ENCODE measurements around the gene EDAR. TPM values are rescaled to one million over a fixed set of nuclear protein-coding genes. Genes with fewer than 3 reads are reported as not detected.

Gene EDAR
- not detected in 2 replicates for total RNA-seq
- long read RNA-seq: 0 reads

- Mint-ChIP-seq H3K36me3 (ENCODE audit: low read depth) (no peaks in the 10 kb centered on the region), H3K27ac (ENCODE audit: unreplicated experiment) (no peak within 1 kb of the TSS), H3K9me3 (no peaks in the 10 kb centered on the region), H3K27me3 (ENCODE audit: low read depth) (peaks cover 29% of the 10 kb centered on the region), H3K4me1 (no peaks in the 10 kb centered on the region), H3K4me3 (no peak within 1 kb of the TSS)
- peak; percentile 71 for TF ChIP-seq CTCF (conservative IDR thresholded peaks at IDR 0.05)
- peak; percentile 31 for DNase-seq (ENCODE audit: low read depth, low spot score)
Observed at GRCh38 chr2:108988796-108989713, at the start of gene EDAR. EDAR (minus strand) TSS chr2:108989220; CDS start chr2:108931014, 58,206 bp downstream.

GRCh38 chr2:109033171-109033570 is 44.2 kb upstream of the EDAR start:
- H3K36me3 Mint-ChIP-seq (ENCODE audit: low read depth): peaks cover 5% of the 10 kb centered on the region
- H3K9me3 Mint-ChIP-seq: peaks cover 3% of the 10 kb centered on the region
- H3K27ac Mint-ChIP-seq (ENCODE audit: unreplicated experiment): peak overlapping the region; percentile 57
- DNase-seq (ENCODE audit: low read depth, low spot score): no peak
- no peak for TF ChIP-seq CTCF (conservative IDR thresholded peaks at IDR 0.05)
- no peak overlapping the region for H3K4me3 Mint-ChIP-seq
- peaks cover 30% of the 10 kb centered on the region for H3K4me1 Mint-ChIP-seq
- H3K27me3 Mint-ChIP-seq (ENCODE audit: low read depth): peaks cover 8% of the 10 kb centered on the region

GRCh38 chr2:109032229-109032820 is 43.3 kb upstream of the EDAR start:
- Mint-ChIP-seq H3K27ac (ENCODE audit: unreplicated experiment) (peak overlapping the region; percentile 89), H3K27me3 (ENCODE audit: low read depth) (peaks cover 8% of the 10 kb centered on the region)
- no peak for DNase-seq (ENCODE audit: low read depth, low spot score)

GRCh38 chr2:109031476-109032228 is 42.6 kb upstream of the EDAR start:
- Mint-ChIP-seq H3K27me3 (ENCODE audit: low read depth) (peaks cover 8% of the 10 kb centered on the region), H3K4me3 (peak overlapping the region; percentile 85), H3K4me1 (peaks cover 30% of the 10 kb centered on the region), H3K9me3 (peaks cover 3% of the 10 kb centered on the region), H3K27ac (ENCODE audit: unreplicated experiment) (peak overlapping the region; percentile 89), H3K36me3 (ENCODE audit: low read depth) (peaks cover 5% of the 10 kb centered on the region)
- DNase-seq (ENCODE audit: low read depth, low spot score): peak; percentile 35
- no peak for TF ChIP-seq CTCF (conservative IDR thresholded peaks at IDR 0.05)

More at GRCh38 chr2:109032229-109032820, 43.3 kb upstream of the EDAR start:
- Mint-ChIP-seq H3K9me3 (peaks cover 3% of the 10 kb centered on the region), H3K4me1 (peaks cover 30% of the 10 kb centered on the region), H3K4me3 (peak overlapping the region; percentile 85), H3K36me3 (ENCODE audit: low read depth) (peaks cover 5% of the 10 kb centered on the region)
- no peak for TF ChIP-seq CTCF (conservative IDR thresholded peaks at IDR 0.05)

- Mint-ChIP-seq H3K4me1 (peaks cover 30% of the 10 kb centered on the region), H3K36me3 (ENCODE audit: low read depth) (peaks cover 5% of the 10 kb centered on the region), H3K4me3 (peak overlapping the region; percentile 56), H3K27me3 (ENCODE audit: low read depth) (peaks cover 8% of the 10 kb centered on the region), H3K9me3 (peaks cover 3% of the 10 kb centered on the region), H3K27ac (ENCODE audit: unreplicated experiment) (no peak overlapping the region)
- TF ChIP-seq CTCF (conservative IDR thresholded peaks at IDR 0.05): no peak
- DNase-seq (ENCODE audit: low read depth, low spot score): no peak
Observed at GRCh38 chr2:109030870-109031475, 42.0 kb upstream of the EDAR start.

Measured in neural crest cell (in vitro differentiated cells).